NCI-H1105 treated with DMSO at 0.1 percent for 48 hours (cell line): Measurements from ENCODE around the gene SOD3.

Experiments used
- DNase-seq: peaks from one replicate; lab custom pipeline; 2025; lab: John Stamatoyannopoulos, UW

SOD3 gene

DNA sequence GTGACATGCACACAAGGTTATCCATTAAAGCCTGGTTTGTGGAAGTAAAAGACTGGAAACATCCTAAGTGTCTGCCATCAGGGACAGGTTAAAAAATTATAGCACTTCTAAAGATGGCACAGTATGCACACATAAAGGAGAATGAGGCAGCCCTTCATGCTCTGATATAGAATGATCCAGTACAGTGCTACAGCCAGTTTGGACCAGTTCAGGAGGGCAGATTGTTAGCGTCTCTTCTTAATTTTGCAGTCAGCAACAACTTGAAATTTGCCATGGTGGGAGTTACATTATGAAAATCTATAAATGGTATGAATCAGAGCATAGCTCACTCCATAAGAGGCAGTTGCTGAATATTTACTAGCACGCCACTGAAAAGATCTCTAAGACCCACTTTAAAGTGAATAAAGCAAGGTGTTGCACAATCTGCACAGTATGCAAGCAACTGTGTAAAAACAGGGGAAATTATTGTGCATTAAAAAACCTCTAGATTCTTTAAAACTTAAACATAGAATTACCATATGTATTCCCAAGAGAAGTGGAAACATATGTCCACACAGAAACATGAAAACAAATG, 20.3 kb upstream of the SOD3 start:
- no peak for DNase-seq

DNA sequence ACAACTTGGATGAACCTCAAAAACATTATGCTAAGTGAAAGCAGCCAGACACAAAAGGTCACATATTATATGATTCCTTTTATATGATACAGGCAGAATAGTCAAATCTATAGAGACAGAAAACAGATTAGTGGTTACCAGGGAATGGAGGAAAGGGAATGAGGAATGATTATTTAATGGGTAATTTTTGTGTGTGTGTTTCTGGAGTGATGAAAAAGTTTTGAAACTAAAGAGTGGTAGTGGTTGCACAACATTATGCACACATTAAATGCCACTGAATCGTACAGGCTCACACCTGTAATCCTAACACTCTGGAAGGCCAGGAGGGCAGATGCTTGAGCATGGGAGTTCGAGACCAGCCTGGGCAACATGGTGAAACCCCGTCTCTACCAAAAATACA, 19.6 kb upstream of the SOD3 start:
- DNase-seq: no peak

DNA sequence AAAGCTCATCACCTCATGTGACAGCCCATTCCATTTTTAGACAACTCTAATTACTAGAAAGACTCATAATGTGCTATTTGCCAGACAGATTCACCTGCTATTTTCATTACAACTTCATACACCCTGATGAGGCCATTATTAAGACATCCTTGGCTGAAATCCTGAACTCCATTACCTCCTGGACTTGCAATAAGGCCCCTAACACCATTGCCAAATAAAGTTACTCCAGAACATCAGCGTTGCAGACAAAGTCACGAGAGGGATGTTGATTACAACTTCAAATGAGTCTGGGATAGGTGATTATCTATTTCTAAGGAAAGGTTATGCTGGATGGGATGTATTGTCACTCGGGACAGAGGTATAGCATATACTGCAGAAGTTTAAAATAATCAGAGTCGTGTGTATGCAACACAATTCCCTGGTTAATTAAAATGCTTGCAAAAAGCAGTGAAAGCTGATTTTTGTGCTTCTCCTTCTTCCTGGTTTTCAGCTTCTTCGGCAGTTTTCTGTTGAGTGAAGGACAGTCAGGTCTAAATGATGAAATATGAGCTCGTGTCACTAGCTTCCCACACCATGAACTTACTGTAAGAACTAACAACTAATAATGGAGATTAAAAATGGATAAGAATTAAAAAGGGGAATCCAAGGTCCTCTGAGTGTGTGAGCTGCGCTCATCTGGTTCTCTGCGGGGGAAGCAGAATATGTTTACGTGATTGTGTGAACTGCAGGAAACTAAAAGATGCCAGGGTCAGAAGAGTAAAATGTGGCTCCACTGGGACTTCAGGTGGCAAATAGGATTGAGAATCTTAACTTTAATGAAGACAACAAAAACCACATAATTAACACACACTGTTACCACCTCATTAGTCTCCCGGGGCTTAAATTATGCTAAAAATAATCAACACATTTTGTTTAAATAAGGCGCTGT, 17.6 kb upstream of the SOD3 start:
- DNase-seq: no peak

DNA sequence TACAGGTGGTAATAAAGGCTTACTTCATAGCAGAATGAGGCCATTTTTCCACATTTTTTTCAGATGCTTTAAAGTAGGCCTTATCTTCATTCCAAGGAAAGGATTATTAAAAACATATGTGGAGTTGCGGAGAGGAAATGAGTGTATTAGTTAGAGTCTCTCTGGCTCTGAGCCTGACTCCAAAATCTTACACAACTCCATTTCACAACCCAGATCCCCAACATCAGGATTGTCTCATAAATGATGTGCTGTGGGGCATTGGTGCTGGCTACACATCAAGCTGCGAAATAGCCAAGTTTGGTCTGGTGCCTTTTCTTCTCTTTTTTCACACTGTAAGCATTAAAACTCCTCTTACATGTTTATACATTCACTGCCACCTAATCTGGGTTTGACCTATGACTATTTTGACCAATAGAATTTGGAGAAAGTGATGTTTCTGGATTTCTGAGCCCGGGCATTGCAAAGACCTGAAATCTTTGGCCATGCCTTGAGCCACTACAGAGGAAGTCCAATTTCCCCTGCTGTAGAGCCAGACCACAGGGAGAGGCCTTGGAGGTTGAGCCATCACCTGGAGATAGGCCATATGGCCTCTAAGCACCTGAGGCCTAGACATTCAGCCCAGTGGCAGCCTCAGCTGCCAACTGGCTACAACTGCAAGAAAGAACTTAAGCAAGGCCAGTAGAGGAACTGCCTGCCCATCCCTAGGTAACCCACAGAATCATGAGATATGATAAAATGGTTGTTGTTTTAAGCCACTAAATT, 16.7 kb upstream of the SOD3 start:
- DNase-seq: no peak

DNA sequence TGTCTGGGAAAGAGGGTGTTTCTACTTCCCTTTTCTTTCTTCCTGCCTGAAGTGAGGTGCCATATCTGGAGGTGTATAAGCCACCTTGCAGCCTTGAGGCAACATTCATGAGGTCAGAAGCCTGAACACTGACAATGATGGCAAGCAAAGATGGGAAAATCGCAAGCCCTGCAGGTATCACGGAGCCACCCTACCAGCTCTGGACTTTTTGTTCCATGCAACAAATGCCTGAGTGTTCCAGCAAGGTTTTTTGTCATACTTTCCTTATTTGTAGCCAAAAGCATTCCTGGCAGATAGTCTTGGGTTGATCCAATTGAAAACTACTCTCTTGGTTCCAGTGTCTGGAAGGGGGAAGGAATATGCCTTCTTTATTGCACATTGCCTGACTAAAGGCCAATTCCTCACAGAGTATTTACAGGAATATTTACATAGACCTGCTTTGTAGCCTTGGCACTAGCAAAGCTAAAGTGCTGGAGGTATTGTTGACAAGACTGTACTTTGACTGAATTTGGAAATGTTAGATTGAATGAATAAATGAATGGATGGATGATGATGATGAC, 14.4 kb upstream of the SOD3 start:
- no peak for DNase-seq

DNA sequence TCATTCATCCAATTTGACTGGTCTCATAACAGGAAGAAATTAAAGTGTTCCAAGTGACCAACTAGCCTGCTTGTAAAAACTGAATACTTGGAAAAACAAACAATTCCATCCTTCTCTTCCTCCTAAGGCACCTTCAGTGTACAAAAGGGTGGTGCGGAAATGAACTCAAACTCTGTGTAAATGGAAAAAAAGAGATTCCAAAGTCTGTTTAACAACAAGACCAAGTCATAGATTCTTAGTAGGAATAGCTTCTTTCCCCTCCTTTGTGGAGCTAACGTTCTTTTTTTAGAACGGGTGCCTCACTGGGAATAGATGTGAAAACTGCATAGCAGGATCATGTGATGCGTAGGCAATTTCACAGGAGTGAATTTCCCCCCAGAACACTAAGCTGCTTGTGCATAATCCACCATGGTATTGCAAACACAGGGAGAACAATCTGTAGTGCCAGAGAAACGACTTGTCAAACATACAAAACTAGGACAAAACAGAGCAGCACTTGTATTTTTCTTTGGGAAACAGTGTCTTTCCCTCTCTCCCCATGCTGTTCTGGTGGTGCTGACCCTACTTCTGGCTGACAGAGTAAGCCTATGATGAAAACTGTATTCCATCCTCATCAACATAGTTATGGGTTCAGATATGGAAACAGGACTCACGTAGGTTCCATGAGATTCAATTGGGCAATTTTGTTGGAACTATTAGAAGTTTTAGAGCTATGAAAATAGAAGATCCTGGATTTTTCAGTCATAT, 13.2 kb upstream of the SOD3 start:
- DNase-seq: no peak

DNA sequence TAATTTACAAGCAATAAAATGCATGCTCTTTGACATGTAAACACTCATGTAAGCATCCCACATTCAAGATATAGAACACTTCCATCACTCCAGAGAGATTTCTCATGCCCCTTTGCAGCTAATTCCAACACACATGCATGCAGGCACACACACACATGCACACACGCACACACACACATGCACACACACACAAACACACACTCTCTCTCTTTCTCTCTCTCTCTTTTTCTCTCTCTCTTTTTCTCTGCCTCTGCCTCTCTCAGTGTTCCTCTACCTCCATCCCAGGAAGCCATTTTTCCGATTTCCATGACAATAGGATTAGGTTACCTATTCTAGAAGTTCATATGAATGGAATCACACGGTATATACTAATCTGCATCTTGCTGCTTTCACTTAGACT, 11.9 kb upstream of the SOD3 start:
- no peak for DNase-seq

DNA sequence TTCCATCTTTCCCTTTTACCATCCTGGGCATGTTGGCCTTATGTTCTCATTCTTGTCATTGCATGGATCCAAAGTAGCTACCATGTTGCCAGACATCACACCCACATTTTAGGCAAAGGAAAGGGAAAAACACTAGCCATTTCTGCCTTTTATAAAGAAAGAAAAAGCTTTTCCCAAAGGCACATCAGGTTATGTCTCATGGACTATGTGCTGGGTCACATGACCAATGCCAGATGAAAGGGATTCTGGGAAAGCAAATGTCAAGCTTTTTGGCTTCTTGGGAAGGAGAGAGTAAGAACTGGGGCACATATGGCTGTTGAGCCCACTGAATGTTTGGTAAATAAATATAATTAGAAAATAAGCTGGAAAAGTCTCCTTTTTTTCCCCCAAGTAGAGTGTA, 4.3 kb upstream of the SOD3 start:
- DNase-seq: no peak

DNA sequence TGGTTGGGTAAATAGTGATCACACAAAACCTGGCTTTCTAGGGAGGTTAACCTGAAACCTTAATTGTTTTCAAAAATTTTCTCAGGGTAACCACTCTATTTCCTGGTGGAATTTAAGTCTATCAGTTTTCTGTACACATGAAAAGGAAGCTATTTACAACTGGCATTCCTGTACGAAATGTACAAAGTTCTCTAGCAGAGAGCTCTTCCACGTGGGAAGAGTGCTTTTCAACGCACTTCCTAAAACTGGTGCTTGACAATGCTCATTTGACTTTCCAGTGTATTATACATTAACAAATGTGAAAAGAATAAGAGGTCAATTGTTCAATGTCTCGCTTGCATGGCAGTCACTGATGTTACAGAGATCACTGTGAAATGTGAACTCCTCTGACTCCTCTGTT, 2.8 kb upstream of the SOD3 start:
- no peak for DNase-seq

DNA sequence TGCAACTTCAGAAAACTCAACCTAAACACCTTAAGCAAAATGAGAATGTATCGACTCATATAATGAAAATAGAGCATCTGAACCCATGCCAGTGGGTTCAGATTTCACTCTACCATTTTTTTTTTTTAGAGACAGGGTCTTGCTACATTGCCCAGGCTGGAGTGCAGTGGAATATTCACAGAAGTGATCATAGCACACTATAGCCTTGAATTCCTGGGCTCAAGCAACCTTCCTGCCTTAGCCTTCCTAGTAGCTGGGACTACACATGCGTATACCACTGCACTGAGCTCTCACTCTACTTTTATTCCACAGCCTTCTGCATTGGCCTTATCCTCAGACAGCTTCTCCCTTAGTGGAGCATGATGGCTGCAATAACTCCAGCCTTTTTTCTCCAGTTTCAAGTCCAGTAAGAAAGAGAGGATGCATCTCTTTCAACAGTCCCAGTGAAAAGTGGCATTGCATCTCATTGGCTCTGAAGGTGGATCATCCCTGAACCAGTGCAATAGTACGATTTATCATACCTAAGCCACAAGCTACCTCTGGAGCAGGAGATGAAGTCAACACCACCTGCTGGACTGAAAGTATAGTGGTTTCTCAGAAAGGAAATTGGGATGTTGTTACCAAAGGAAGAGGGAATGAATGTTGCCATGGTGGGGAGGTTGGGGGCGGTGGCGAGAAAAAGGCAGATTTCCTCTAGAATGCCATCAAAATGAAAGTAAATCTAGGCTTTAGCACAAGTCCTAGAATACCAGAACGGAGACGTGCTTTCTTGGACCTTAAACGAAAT, 2.0 kb upstream of the SOD3 start:
- no peak for DNase-seq

DNA sequence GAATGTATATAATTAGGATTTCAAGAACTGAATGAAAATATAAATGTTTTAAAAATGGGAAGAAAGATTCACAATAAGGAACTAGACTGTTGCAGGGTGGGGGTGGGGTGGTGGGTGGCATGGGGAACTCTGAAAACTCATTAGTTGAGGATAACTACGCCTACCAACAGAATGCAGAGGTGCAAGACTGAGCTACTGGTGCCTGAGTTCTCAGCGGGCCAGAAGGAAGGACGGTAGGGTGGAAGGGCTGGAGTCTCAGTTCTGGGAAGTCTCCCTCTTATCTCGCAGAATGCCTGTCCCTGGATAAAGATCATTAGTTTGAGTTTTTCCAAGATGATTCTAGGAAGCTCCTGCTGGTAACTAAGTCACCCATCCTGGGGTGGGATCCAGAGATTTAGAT, 1.3 kb upstream of the SOD3 start:
- no peak for DNase-seq

DNA sequence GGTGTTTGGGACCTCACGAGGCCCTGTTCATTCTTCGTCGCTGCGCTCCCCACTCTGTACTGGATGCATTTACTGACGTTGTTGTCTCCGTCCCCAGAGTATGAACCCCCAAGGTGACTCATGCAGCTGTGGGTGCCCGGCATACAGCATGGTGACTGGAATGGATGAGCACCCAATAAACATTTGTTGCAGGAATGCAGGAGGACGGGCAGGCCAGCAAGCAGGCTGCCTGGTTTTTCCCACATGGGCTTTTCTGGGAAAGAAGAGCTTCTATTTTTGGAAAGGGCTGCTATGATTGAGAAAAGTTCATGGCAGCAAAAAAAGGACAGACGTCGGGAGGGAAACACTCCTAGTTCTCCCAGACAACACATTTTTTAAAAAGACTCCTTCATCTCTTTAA, 893 bp upstream of the SOD3 start:
- no peak for DNase-seq

DNA sequence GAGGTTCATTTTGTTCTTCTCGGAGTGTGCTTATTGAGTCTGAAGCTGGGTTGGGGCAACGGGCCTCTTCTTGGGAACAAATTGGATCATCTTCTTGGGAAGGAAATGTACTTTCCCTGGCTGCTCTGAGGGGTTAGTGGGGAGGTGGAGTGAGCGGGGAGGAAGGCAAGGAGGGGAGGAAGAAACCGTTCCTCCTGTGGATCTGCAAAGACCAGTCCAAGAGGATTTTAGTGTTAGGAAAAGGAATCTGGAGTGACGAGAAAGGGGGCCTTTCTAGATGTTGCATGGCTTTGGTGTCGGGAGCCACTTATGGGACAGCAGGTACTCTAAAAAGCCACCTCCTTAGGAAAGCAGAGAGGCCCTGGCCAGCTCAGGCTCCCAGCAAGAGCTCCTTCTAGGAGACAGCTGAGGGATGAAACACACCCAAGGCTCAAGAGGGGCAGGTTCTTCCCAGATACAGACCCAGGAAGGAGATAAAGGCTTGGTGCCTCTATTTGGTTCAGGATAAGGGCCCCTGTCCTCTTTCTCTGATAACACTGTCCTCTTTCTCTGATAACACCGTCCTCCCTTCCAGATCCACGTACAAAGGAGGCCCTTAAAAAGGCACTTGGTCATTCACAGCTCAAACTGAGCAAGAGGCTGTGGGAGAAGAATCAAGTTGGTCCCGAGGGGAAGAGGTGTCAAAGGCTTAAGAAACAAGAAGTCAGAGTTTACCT, 451 bp downstream of the SOD3 start:
- no peak for DNase-seq

DNA sequence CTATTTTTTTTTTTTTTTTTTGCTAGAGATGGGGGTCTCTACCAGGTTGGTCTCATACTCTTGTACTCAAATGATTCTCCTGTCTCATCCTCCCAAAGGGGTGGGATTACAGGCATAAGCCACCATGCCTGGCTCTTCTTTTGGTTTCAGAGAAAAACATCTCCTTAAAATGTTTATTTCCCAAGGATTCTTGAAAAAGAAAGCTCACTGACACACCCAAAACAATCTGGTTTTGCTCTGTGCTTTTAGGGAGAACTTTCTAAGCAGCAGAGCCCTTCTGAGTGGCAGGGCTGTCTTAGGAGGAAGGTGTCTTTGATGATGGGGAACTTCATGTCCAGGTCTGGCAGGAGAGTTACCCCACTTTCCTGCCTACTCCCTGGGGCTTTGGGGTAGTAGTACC, 1.2 kb downstream of the SOD3 start:
- DNase-seq: no peak

DNA sequence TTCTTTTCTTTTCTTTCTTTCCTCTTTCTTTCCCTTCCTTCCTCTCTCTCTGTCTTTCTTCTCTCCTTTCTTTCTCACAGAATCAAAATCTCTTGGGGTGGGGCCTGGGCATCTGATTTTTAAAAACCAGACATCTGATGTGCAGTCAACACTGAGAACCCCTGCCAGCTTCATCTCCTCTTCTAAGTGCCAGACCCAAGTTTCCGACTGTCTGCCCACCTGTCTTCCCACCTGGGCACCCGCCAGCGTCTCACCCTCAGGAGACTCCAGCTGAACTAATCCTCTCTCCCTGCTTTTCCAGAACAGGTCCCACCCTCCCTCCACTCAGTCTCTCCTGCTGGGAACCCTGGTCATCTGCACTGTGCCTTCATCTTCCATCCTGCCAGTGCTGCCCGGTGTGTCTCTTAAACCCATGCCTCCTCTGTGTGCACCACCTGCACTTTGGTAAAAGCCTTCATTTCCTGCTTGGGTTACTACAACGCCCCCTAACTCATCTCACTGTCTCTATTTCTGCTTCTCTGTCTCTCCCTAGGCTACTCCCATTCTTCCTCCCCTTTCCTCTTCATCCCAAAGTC, 2.8 kb downstream of the SOD3 start:
- no peak for DNase-seq

DNA sequence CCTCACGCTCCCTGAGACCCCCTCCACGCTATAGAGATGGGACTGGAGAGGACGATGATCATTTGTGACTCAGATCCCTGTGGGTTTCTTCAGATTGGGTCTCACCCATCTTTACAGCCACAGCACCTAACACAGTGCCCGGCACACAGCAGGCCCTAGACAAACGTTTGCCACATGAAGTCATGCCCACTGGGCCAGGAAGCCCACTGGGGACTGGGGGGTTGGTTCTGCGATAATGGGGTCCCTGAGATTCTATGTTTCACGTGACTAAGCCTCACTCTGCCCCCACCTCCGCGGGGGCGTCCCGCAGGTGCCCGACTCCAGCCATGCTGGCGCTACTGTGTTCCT, 3.8 kb downstream of the SOD3 start:
- DNase-seq: no peak

DNA sequence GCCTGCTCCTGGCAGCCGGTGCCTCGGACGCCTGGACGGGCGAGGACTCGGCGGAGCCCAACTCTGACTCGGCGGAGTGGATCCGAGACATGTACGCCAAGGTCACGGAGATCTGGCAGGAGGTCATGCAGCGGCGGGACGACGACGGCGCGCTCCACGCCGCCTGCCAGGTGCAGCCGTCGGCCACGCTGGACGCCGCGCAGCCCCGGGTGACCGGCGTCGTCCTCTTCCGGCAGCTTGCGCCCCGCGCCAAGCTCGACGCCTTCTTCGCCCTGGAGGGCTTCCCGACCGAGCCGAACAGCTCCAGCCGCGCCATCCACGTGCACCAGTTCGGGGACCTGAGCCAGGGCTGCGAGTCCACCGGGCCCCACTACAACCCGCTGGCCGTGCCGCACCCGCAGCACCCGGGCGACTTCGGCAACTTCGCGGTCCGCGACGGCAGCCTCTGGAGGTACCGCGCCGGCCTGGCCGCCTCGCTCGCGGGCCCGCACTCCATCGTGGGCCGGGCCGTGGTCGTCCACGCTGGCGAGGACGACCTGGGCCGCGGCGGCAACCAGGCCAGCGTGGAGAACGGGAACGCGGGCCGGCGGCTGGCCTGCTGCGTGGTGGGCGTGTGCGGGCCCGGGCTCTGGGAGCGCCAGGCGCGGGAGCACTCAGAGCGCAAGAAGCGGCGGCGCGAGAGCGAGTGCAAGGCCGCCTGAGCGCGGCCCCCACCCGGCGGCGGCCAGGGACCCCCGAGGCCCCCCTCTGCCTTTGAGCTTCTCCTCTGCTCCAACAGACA, 4.4 kb downstream of the SOD3 start:
- no peak for DNase-seq

DNA sequence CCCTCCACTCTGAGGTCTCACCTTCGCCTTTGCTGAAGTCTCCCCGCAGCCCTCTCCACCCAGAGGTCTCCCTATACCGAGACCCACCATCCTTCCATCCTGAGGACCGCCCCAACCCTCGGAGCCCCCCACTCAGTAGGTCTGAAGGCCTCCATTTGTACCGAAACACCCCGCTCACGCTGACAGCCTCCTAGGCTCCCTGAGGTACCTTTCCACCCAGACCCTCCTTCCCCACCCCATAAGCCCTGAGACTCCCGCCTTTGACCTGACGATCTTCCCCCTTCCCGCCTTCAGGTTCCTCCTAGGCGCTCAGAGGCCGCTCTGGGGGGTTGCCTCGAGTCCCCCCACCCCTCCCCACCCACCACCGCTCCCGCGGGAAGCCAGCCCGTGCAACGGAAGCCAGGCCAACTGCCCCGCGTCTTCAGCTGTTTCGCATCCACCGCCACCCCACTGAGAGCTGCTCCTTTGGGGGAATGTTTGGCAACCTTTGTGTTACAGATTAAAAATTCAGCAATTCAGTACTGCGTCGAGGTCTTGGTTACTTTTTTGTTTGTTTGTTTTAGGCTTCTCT, 5.0 kb downstream of the SOD3 start:
- DNase-seq: no peak
